Astrocyte of the cerebellum (primary cell): ENCODE measurements around the gene FSD2.

Experiments used
- DNase-seq: peaks from one replicate; pipeline ENCODE4 v3.0.0-alpha.2; 2011; ENCODE audit warnings: low read depth
- H3K4me3 ChIP-seq: 2 replicates; pipeline ENCODE4 v1.5.1; 2011; ENCODE audit warnings: mild to moderate bottlenecking, low read depth, low read length, moderate library complexity
- CTCF ChIP-seq: IDR thresholded peaks from 2 replicates; pipeline ENCODE4 v1.5.1; 2012; ENCODE audit warnings: low read length, low read depth, moderate library complexity, mild to moderate bottlenecking; ENCODE audit errors: missing control alignments
- in situ Hi-C: cut with HindIII; loops from 2 replicates; pipeline ENCODE4 v1.10.0; 2017; ENCODE audit warnings: low sequenced_read_pairs

The FSD2 gene

DNA sequence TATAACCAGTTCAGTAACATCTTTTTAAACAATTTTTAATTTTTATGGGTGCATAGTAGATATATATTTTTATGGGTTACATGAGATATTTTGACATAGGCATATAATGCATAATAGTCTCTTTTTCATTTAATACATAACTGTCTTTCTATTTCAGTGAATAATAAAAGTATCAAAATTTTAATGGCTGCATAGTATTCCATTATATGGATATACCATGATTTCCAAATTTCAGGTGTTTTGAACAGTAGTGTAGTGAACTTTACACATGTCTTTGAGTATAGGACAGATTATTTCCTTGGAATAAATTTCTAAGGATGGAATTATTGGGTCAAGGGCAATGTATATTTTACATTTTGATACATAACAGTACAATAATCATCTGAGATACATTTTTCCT lies 14.3 kb upstream of the FSD2 start:
- no peak for DNase-seq
- in situ Hi-C loops: no loop called here
- no peak for TF ChIP-seq CTCF

GRCh38 chr15:82812994-82813393 lies 7.1 kb upstream of the FSD2 start:
- in situ Hi-C loops: no loop called here
- no peak for TF ChIP-seq CTCF
- DNase-seq: no peak
- no peak overlapping the region for H3K4me3 ChIP-seq

More for the DNA sequence above, 14.3 kb upstream of the FSD2 start:
- H3K4me3 ChIP-seq: no peak overlapping the region

DNA sequence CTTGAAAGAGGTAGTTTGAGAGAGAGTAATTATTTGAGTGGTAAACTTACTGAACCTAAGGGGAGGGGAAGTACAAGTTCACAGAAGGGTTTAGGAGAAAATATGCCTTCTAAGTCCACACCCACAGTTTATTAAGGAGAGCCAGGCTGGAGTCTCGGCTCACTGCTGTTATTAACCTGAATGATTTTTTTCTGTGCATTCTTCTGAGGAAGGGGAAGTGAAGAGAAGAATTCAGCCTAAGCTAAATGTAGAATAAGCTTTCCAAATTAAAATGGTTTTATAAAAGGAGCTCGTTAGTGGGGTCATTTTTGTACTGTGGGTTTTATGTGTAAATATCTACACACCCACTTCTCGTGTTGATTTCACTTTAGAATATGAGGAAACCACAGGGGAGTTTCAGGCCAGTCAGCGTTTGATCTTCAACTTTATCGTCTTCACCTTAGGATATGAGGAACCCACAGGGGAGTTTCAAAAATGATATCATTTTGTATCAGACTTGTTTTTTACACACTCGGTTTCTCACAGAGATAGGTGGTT lies 5.1 kb upstream of the FSD2 start:
- in situ Hi-C loops: no loop called here
- peak overlapping the region; percentile 88 for H3K4me3 ChIP-seq
- DNase-seq: no peak
- no peak for TF ChIP-seq CTCF

DNA sequence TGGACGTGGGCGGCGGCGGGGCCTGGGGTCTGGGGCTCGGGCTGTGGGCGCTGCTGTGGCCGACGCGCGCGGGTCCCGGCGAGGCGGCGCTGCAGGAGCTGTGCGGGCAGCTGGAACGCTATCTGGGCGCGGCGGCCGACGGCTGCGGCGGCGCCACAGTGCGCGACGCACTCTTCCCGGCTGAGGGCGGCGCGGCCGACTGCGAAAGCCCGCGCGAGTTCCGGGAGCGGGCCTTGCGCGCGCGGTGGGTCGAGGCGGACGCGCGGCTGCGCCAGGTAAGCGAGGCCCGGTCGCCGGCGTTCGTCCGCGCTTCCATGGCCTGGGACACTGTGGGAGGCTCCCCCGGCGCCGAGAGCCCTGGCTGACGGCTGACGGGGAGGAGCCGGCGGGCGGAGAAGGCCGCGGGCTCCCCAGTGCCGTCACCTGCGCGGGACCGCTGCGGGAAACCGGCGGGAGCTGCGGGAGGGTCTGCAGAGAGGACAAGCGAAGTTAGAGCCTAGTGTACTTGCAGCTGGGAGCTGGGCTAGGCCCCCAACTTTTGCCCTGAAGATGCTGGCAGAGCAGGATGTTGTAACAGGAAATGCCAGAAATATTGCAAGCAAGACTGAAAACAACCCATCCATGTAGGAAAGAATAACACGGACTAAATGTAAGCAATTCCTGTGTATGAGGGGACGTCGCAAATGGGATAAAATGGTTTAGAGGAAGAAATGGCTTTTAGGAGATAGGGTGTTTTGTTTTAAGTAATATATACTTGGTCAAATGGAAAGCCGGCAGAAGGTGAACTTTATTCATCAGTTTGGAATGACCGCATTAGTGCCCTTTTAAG lies 4.4 kb upstream of the FSD2 start:
- in situ Hi-C loops: no loop called here
- TF ChIP-seq CTCF: no peak
- peak overlapping the region; percentile 88 for H3K4me3 ChIP-seq
- DNase-seq: no peak

DNA sequence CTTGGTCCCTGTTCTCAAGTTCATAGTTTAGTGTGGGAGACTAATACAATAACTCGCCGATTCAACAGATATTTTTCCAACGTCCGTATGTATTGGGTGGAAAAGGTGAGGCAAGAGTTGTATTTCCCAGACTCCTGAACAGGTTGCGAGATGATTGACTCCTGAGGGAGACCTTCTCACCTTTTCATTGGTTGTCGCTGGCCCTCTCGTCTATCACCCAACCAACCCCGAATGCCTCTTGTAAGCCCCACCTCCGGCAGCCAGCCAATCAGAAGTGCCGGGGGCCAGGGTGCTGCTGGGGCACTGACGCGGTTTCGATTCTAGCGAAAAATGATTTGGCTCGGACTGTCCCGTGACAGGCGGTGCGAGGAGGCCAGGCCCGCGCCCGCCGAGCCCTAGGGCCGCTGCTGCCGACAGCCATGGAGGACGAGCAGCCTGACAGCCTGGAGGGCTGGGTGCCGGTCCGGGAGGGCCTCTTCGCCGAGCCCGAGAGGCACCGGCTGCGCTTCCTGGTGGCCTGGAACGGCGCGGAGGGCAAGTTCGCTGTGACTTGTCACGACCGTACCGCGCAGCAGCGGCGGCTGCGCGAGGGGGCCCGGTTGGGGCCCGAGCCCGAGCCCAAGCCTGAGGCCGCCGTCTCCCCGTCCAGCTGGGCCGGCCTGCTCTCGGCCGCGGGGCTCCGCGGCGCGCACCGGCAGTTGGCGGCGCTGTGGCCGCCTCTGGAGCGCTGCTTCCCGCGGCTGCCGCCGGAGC lies 3.6 kb upstream of the FSD2 start, which contains the start of gene WHAMM:
TSS of gene WHAMM (plus strand) at position 321 of the 753 bp plus-strand sequence. CDS start at position 420, 99 bp downstream.
- peak within 1 kb of the TSS; percentile 88 for H3K4me3 ChIP-seq
- no peak for TF ChIP-seq CTCF
- in situ Hi-C loops: no loop called here
- peak; percentile 98 for DNase-seq

- DNase-seq: no peak
- H3K4me3 ChIP-seq: no peak overlapping the region
- in situ Hi-C loops: no loop called here
- no peak for TF ChIP-seq CTCF
Observed at GRCh38 chr15:82808634-82809041, 2.8 kb upstream of the FSD2 start.
